Testis (tissue), 2 donors: ENCODE data around the gene RAB27A.

Experiments used
- CTCF ChIP-seq, 3 experiments: fragments of 450-650 bp in 2 of 3; fragments of 200-600 bp in 1 of 3; sonication (generic) in 1 of 3; IDR thresholded peaks; one replicate each; pipeline ENCODE4 v1.5.1; 2016 to 2019; ENCODE audit warnings: antibody characterized with exemption in 3 of 3, mild to moderate bottlenecking in 2 of 3, moderate library complexity in 1 of 3
- POLR2A ChIP-seq: fragments of 450-650 bp; IDR thresholded peaks from one replicate; pipeline ENCODE4 v1.6.1; 2017; ENCODE audit warnings: antibody characterized with exemption, mild to moderate bottlenecking, moderate library complexity

- TF ChIP-seq CTCF (IDR thresholded peaks at IDR 0.05) (no peak), POLR2A (no peak)
Measured at GRCh38 chr15:55322467-55322866, 32.9 kb upstream of the RAB27A start.
